Endothelial cell of umbilical vein (primary cell): Measurements from ENCODE around the gene CCDC85C.

Experiments
- CTCF ChIP-seq, 2 donors: IDR thresholded peaks; 1 replicate in 1 of 2; 2 replicates in 1 of 2; pipeline ENCODE4 v1.5.1; 2011; ENCODE audit warnings: low read length in 2 of 2, mild to moderate bottlenecking in 2 of 2, moderate library complexity in 2 of 2, control low read depth in 1 of 2, inconsistent platforms in 1 of 2, low read depth in 1 of 2; ENCODE audit not compliant: insufficient read depth in 1 of 2; ENCODE audit errors: extremely low read depth in 1 of 2
- JUN ChIP-seq: IDR thresholded peaks from 2 replicates; pipeline ENCODE4 v1.6.1; 2011; ENCODE audit warnings: borderline replicate concordance, low read depth; ENCODE audit not compliant: insufficient read length, insufficient read depth
- MAX ChIP-seq: IDR thresholded peaks from 2 replicates; pipeline ENCODE4 v1.6.1; 2011; ENCODE audit not compliant: insufficient read depth, insufficient read length
- POLR2A ChIP-seq: IDR thresholded peaks from 2 replicates; pipeline ENCODE4 v1.6.1; 2012; ENCODE audit warnings: low read depth, mild to moderate bottlenecking, control low read depth, low read length
- POLR2AphosphoS5 ChIP-seq: IDR thresholded peaks from 2 replicates; pipeline ENCODE4 v1.6.1; 2012; ENCODE audit warnings: low read depth, mild to moderate bottlenecking, control low read depth, low read length, moderate library complexity; ENCODE audit not compliant: insufficient read depth

GRCh38 chr14:99523704-99524055, 80.3 kb downstream of the CCDC85C start:
- TF ChIP-seq CTCF (IDR thresholded peaks at IDR 0.05; ENCODE audit: extremely low read depth in 1 of 2, insufficient read depth in 1 of 2, low read depth in 1 of 2, low read length in 2 of 2) (no peak), POLR2AphosphoS5 (no peak), POLR2A (no peak), MAX (no peak), JUN (no peak)
